Ascending aorta (tissue), 2 donors: Measurements from ENCODE around the gene ACTN4. TPM values are rescaled to one million over a fixed set of nuclear protein-coding genes. Genes with fewer than 3 reads are reported as not detected.
A peak's percentile ranks its signal among the peaks of the same experiment; 100 is the strongest.

ENCODE experiments used
- DNase-seq, 2 donors: peaks; one replicate each; pipeline ENCODE4 v3.0.0-alpha.2; 2019; ENCODE audit warnings: low spot score in 2 of 2
- H3K27ac ChIP-seq, 2 donors: fragments of 200-600 bp; sonication (generic); one replicate each; pipeline ENCODE4 v1.5.1; 2016 to 2017; ENCODE audit warnings: mild to moderate bottlenecking in 1 of 2
- H3K27me3 ChIP-seq: fragments of 200-600 bp; sonication (generic); one replicate; pipeline ENCODE4 v1.5.1; 2017
- H3K36me3 ChIP-seq, 2 donors: fragments of 200-600 bp; sonication (generic); one replicate each; pipeline ENCODE4 v1.5.1; 2016
- H3K4me1 ChIP-seq, 2 donors: fragments of 200-600 bp; sonication (generic); one replicate each; pipeline ENCODE4 v1.5.1; 2016 to 2017; ENCODE audit warnings: mild to moderate bottlenecking in 1 of 2
- H3K4me3 ChIP-seq, 2 donors: fragments of 200-600 bp; sonication (generic); one replicate each; pipeline ENCODE4 v1.5.1; 2016 to 2017; ENCODE audit warnings: mild to moderate bottlenecking in 1 of 2
- H3K9me3 ChIP-seq, 2 donors: fragments of 200-600 bp; sonication (generic); one replicate each; pipeline ENCODE4 v1.5.1; 2016
- intact Hi-C: fragments of 100-400 bp; cut with DNase I; formaldehyde crosslinking; loops from one replicate; pipeline ENCODE4 v1.15.1; 2023
- total RNA-seq: library from RNA; depleted of rRNA; stranded (reverse); fragments of >200 nt; gene quantifications from one replicate; pipeline ENCODE4 v1.1.0, GENCODE V29; 2016
- TF ChIP-seq, protein P1 (sequence below), 3 experiments: fragments of 200-600 bp in 2 of 3; fragments of 450-650 bp in 1 of 3; sonication (generic) in 2 of 3; IDR thresholded peaks; one replicate each; pipeline ENCODE4 v1.5.1; 2016 to 2019; ENCODE audit warnings: antibody characterized with exemption in 3 of 3, mild to moderate bottlenecking in 1 of 3, moderate library complexity in 1 of 3

The ACTN4 gene
- total RNA-seq, 1 donor from 2014 or later: 1,036 TPM

DNA sequence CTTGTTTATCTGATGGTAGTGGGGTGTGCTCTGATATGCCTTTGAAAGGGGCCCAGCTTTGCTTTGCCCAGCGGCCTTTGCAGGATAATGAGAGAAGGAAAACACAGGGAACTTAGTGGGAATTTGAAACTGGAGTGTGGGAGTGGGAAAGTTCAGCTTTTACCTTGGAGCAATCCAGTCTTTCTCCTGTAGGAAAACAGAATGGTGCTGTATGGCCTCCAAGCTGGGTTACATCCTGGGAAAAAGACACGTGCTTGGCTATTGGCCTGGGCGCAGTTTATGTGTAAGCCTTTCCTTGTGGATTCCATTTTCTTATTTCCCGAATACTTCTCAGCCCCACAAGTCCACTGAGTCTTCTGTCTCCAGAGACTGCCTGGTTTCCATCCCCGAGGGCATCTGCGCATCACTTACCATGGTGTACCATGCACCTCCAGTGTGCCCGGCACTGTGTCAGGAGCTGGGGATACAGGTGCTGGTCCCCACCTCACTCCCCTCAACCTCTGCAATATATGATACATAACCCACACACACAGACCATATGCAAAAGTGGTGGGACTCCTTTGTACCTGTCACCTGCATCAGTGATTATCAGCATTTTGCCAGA lies 31.5 kb downstream of the ACTN4 start:
- H3K27ac ChIP-seq: peak overlapping the region; percentile 95 to 96

DNA sequence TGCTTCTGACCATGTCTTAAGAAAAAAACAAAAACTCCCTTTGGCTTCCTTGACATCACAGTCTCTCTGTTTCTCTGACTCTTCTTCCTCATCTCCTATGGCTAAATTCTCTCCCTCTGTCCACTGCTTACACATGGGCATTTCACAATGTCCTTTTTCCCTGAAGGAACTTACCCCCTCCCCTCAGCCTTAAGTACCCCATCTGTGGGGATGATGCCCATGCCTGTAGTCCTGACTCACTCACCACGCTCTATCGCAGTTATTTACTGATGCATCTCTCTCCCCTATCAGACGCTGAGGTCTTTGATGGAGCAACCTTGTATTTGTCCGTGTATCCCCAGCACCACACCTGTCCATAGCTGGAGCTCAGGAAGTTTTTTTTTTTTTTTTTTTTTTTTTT lies 32.4 kb downstream of the ACTN4 start:
- Histone ChIP-seq H3K4me3 (no peak overlapping the region), H3K27ac (peak overlapping the region; percentile 95 to 96), H3K27me3 (no peaks in the 10 kb centered on the region), H3K36me3 (no peaks in the 10 kb centered on the region), H3K9me3 (no peaks in the 10 kb centered on the region), H3K4me1 (peaks cover 28 to 87% of the 10 kb centered on the region in 2 donors)
- intact Hi-C loops: no loop called here
- DNase-seq: no peak
- TF ChIP-seq, protein P1, sequence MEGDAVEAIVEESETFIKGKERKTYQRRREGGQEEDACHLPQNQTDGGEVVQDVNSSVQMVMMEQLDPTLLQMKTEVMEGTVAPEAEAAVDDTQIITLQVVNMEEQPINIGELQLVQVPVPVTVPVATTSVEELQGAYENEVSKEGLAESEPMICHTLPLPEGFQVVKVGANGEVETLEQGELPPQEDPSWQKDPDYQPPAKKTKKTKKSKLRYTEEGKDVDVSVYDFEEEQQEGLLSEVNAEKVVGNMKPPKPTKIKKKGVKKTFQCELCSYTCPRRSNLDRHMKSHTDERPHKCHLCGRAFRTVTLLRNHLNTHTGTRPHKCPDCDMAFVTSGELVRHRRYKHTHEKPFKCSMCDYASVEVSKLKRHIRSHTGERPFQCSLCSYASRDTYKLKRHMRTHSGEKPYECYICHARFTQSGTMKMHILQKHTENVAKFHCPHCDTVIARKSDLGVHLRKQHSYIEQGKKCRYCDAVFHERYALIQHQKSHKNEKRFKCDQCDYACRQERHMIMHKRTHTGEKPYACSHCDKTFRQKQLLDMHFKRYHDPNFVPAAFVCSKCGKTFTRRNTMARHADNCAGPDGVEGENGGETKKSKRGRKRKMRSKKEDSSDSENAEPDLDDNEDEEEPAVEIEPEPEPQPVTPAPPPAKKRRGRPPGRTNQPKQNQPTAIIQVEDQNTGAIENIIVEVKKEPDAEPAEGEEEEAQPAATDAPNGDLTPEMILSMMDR (IDR thresholded peaks at IDR 0.05): no peak

More for the DNA sequence above, 31.5 kb downstream of the ACTN4 start:
- Histone ChIP-seq H3K4me3 (no peak overlapping the region), H3K9me3 (no peaks in the 10 kb centered on the region), H3K4me1 (peaks cover 25 to 89% of the 10 kb centered on the region in 2 donors), H3K27me3 (no peaks in the 10 kb centered on the region), H3K36me3 (no peaks in the 10 kb centered on the region)
- TF ChIP-seq, protein P1 (IDR thresholded peaks at IDR 0.05): no peak
- intact Hi-C loops: no loop called here
- no peak for DNase-seq

DNA sequence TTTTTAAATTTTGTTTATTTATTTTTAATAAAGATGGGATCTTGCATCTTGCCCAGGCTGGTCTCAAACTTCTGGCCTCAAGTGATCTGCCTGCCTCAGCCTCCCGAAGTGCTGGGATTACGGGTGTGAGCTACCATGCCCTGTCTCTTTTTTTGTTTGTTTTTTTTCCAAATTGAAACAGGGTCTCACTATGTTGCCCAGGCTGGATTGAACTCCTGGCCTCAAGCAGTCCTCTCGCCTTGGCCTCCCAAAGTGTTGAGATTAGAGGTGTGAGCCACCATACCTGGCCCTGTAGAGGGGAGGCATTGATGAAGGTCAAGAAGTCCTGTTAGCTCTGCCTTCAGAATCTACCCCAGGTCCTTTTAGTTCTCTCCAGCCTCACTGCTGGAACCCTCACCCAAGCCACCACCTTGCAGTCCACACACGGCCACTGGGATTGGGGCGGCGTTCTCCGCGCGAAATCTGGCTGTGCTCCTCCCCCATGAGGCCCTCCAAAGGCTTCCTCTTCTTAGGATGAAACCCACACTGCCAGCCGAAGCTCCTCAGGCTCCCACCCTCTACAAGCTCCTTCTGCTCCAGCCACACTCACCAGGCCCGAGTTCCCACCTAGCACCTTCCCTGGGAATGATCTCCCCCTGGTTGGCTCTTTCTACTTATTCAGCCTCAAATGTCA lies 34.9 kb downstream of the ACTN4 start:
- Histone ChIP-seq H3K9me3 (no peaks in the 10 kb centered on the region), H3K27me3 (no peaks in the 10 kb centered on the region), H3K36me3 (no peaks in the 10 kb centered on the region), H3K27ac (peak overlapping the region; percentile 95 to 96), H3K4me1 (peaks cover 41 to 87% of the 10 kb centered on the region in 2 donors), H3K4me3 (no peak overlapping the region)
- no peak for DNase-seq
- TF ChIP-seq, protein P1 (IDR thresholded peaks at IDR 0.05): no peak
- intact Hi-C loops: no loop called here

DNA sequence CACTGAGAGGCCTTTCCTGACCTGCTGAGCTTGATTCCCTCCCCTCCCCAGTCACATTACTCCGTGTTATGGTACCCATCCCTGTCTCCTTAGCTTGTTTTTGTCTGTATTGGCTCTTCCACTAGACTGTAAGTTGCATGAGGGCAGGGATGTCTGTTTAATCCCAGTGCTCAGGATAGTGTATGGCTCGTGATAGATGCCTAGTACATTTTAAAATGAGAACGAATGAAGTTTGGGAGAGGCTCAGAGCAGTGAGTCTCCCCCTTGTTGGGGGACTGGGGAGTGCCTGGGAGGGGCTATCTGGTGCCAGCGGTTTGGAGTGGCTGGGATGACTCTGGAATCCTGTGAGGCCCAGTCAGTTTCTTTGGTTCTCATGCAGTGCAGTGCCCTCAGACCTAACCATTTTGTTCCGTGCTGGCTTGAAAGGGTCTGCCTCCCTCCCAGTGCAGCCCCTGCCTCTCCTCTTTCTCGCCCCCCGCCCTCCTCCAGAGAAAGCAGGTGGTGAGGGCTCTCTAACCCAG lies 35.5 kb downstream of the ACTN4 start:
- Histone ChIP-seq H3K9me3 (no peaks in the 10 kb centered on the region), H3K4me1 (peaks cover 41 to 88% of the 10 kb centered on the region in 2 donors), H3K27me3 (no peaks in the 10 kb centered on the region), H3K36me3 (no peaks in the 10 kb centered on the region), H3K4me3 (peak overlapping the region in 1 of 2 donors; percentile 23), H3K27ac (peak overlapping the region; percentile 95 to 96)
- DNase-seq: no peak
- TF ChIP-seq, protein P1 (IDR thresholded peaks at IDR 0.05): no peak
- intact Hi-C loops: no loop called here

DNA sequence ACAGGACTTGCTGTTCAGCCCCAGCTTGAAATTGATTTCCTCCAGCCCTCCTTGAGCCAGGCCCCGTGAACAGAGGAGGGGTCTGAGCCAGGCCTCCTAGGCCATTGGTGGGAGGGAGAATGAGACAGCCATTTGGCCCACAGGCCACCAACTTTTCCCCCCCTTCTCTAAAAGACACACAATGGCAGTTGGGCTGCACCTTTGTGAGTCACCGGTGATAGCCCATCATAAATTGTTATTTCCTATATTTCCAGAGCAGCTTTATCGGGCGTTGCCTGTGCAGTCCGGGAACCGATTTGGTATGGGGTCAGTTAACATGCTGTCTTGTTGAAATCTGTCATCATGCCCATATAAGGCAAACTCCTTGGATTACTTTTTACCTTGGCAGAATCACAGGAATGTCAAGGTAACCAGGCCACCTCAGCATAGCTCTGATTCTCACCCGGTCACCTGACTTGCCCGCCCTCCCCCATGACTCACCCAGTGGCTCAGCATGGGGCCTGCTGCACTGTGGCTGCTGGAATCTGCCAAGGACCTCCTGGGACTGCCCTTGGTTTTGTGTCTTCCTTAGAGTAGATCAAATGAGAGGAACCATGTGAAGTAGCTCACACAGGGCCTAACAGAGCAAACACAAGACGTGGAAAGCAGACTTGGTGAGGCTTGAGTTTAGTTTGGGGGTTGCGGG lies 36.1 kb downstream of the ACTN4 start:
- H3K27ac ChIP-seq: peak overlapping the region; percentile 95 to 96
- H3K4me3 ChIP-seq: peak overlapping the region in 1 of 2 donors; percentile 23
- peak in 1 of 2 donors; percentile 92 for DNase-seq
- H3K9me3 ChIP-seq: no peaks in the 10 kb centered on the region
- intact Hi-C loops: loop anchor here (2.0 kb wide), 2 partner anchors 13 to 25 kb away; no protein-coding TSS in a partner anchor
- peaks cover 43 to 91% of the 10 kb centered on the region in 2 donors for H3K4me1 ChIP-seq
- H3K36me3 ChIP-seq: no peaks in the 10 kb centered on the region
- no peaks in the 10 kb centered on the region for H3K27me3 ChIP-seq
- TF ChIP-seq, protein P1 (IDR thresholded peaks at IDR 0.05): no peak
